SKM-1 treated with dmso at 0.1 percent for 144 hours (cell line): ENCODE measurements around the gene DPYSL5.

Experiments used
- DNase-seq: peaks from one replicate; lab custom pipeline; 2025; ENCODE audit not compliant: unreplicated experiment; lab: John Stamatoyannopoulos, UW

The DPYSL5 gene

GRCh38 chr2:26985807-26986206, 137.9 kb downstream of the DPYSL5 start:
- no peak for DNase-seq

- DNase-seq = no peak
Measured at GRCh38 chr2:26986576-26986975, 138.6 kb downstream of the DPYSL5 start.

- no peak for DNase-seq
Measured at GRCh38 chr2:26988058-26988860, 140.3 kb downstream of the DPYSL5 start.

- DNase-seq = no peak
Measured at GRCh38 chr2:26989156-26989555, 141.2 kb downstream of the DPYSL5 start.

- no peak for DNase-seq
Measured at GRCh38 chr2:26991717-26992116, 143.8 kb downstream of the DPYSL5 start.

- DNase-seq = no peak
Measured at GRCh38 chr2:26993768-26994167, 145.8 kb downstream of the DPYSL5 start.

GRCh38 chr2:26994983-26995382, 147.1 kb downstream of the DPYSL5 start:
- no peak for DNase-seq

- DNase-seq = no peak
Measured at GRCh38 chr2:26997394-26997793, 149.5 kb downstream of the DPYSL5 start.

- no peak for DNase-seq
Measured at GRCh38 chr2:26998323-26998722, 150.4 kb downstream of the DPYSL5 start.
